Measurements from ENCODE around the gene C10orf120. TPM values are rescaled to one million over a fixed set of nuclear protein-coding genes. Genes with fewer than 3 reads are reported as not detected.

C10orf120 gene
- total RNA-seq, 2 donors from 2014 or later: not detected

- no peaks in the 10 kb centered on the region for H3K9me3 ChIP-seq (ENCODE audit: control insufficient read depth, low read length, poor library complexity, severe bottlenecking)
- H3K27ac Mint-ChIP-seq: no peak overlapping the region
- peaks cover 2% of the 10 kb centered on the region for H3K4me1 Mint-ChIP-seq
- DNase-seq: no peak
- peaks cover 60% of the 10 kb centered on the region for H3K27me3 Mint-ChIP-seq
- no peak for ATAC-seq
- H3K4me3 Mint-ChIP-seq: no peak overlapping the region
- H3K36me3 Mint-ChIP-seq (ENCODE audit: low read depth): peaks cover 5% of the 10 kb centered on the region
Measured at GRCh38 chr10:122689146-122689820, 10.4 kb downstream of the C10orf120 start.

- peaks cover 5% of the 10 kb centered on the region for H3K36me3 Mint-ChIP-seq (ENCODE audit: low read depth)
- peaks cover 2% of the 10 kb centered on the region for H3K4me1 Mint-ChIP-seq
- no peak overlapping the region for H3K27ac Mint-ChIP-seq
- no peak for DNase-seq
- no peak for ATAC-seq
- peaks cover 60% of the 10 kb centered on the region for H3K27me3 Mint-ChIP-seq
- H3K4me3 Mint-ChIP-seq: no peak overlapping the region
- H3K9me3 ChIP-seq (ENCODE audit: control insufficient read depth, low read length, poor library complexity, severe bottlenecking): no peaks in the 10 kb centered on the region
Measured at GRCh38 chr10:122688293-122688989, 11.2 kb downstream of the C10orf120 start.

- ATAC-seq: no peak
Measured at GRCh38 chr10:122682522-122682921, 17.1 kb downstream of the C10orf120 start.

GRCh38 chr10:122678266-122678665 lies 21.4 kb downstream of the C10orf120 start:
- H3K27ac Mint-ChIP-seq: no peak overlapping the region
- no peak overlapping the region for H3K4me3 Mint-ChIP-seq
- peaks cover 3% of the 10 kb centered on the region for H3K36me3 Mint-ChIP-seq (ENCODE audit: low read depth)
- ATAC-seq: no peak
- no peaks in the 10 kb centered on the region for H3K9me3 ChIP-seq (ENCODE audit: control insufficient read depth, low read length, poor library complexity, severe bottlenecking)
- no peak for DNase-seq
- H3K27me3 Mint-ChIP-seq: peaks cover 33% of the 10 kb centered on the region
- no peaks in the 10 kb centered on the region for H3K4me1 Mint-ChIP-seq

More at GRCh38 chr10:122682522-122682921, 17.1 kb downstream of the C10orf120 start:
- H3K9me3 ChIP-seq (ENCODE audit: control insufficient read depth, low read length, poor library complexity, severe bottlenecking): no peaks in the 10 kb centered on the region
- Mint-ChIP-seq H3K36me3 (ENCODE audit: low read depth) (peaks cover 2% of the 10 kb centered on the region), H3K4me3 (no peak overlapping the region), H3K4me1 (no peaks in the 10 kb centered on the region), H3K27ac (no peak overlapping the region), H3K27me3 (peaks cover 32% of the 10 kb centered on the region)
- no peak for DNase-seq

GRCh38 chr10:122675278-122675677 lies 24.4 kb downstream of the C10orf120 start:
- H3K9me3 ChIP-seq (ENCODE audit: control insufficient read depth, low read length, poor library complexity, severe bottlenecking): no peaks in the 10 kb centered on the region
- Mint-ChIP-seq H3K4me1 (peaks cover 2% of the 10 kb centered on the region), H3K27me3 (peaks cover 52% of the 10 kb centered on the region), H3K27ac (no peak overlapping the region), H3K36me3 (ENCODE audit: low read depth) (peaks cover 3% of the 10 kb centered on the region), H3K4me3 (no peak overlapping the region)
- ATAC-seq (no peak), DNase-seq (no peak)

GRCh38 chr10:122674781-122675180 lies 24.9 kb downstream of the C10orf120 start:
- H3K27me3 Mint-ChIP-seq: peaks cover 56% of the 10 kb centered on the region
- H3K36me3 Mint-ChIP-seq (ENCODE audit: low read depth): peaks cover 3% of the 10 kb centered on the region

GRCh38 chr10:122673731-122674130 lies 25.9 kb downstream of the C10orf120 start:
- H3K4me1 Mint-ChIP-seq: peaks cover 2% of the 10 kb centered on the region
- no peak overlapping the region for H3K27ac Mint-ChIP-seq
- peaks cover 3% of the 10 kb centered on the region for H3K36me3 Mint-ChIP-seq (ENCODE audit: low read depth)
- ATAC-seq: no peak
- no peak for DNase-seq
- no peaks in the 10 kb centered on the region for H3K9me3 ChIP-seq (ENCODE audit: control insufficient read depth, low read length, poor library complexity, severe bottlenecking)
- no peak overlapping the region for H3K4me3 Mint-ChIP-seq
- peaks cover 61% of the 10 kb centered on the region for H3K27me3 Mint-ChIP-seq

More at GRCh38 chr10:122674781-122675180, 24.9 kb downstream of the C10orf120 start:
- ATAC-seq (no peak), DNase-seq (no peak)
- peaks cover 2% of the 10 kb centered on the region for H3K4me1 Mint-ChIP-seq
- H3K4me3 Mint-ChIP-seq: no peak overlapping the region
- no peaks in the 10 kb centered on the region for H3K9me3 ChIP-seq (ENCODE audit: control insufficient read depth, low read length, poor library complexity, severe bottlenecking)
- no peak overlapping the region for H3K27ac Mint-ChIP-seq

GRCh38 chr10:122673269-122673668 lies 26.4 kb downstream of the C10orf120 start:
- H3K36me3 Mint-ChIP-seq (ENCODE audit: low read depth): peaks cover 3% of the 10 kb centered on the region
- DNase-seq: no peak
- no peaks in the 10 kb centered on the region for H3K9me3 ChIP-seq (ENCODE audit: control insufficient read depth, low read length, poor library complexity, severe bottlenecking)
- no peak for ATAC-seq
- H3K4me1 Mint-ChIP-seq: peaks cover 2% of the 10 kb centered on the region
- H3K27ac Mint-ChIP-seq: no peak overlapping the region
- peaks cover 66% of the 10 kb centered on the region for H3K27me3 Mint-ChIP-seq
- no peak overlapping the region for H3K4me3 Mint-ChIP-seq

- no peaks in the 10 kb centered on the region for H3K9me3 ChIP-seq (ENCODE audit: control insufficient read depth, low read length, poor library complexity, severe bottlenecking)
- H3K27ac Mint-ChIP-seq: no peak overlapping the region
- ATAC-seq (no peak), DNase-seq (no peak)
- peaks cover 3% of the 10 kb centered on the region for H3K36me3 Mint-ChIP-seq (ENCODE audit: low read depth)
- peaks cover 2% of the 10 kb centered on the region for H3K4me1 Mint-ChIP-seq
- H3K27me3 Mint-ChIP-seq: peaks cover 71% of the 10 kb centered on the region
- H3K4me3 Mint-ChIP-seq: no peak overlapping the region
Measured at GRCh38 chr10:122672655-122673054, 27.0 kb downstream of the C10orf120 start.

GRCh38 chr10:122671355-122671754 lies 28.3 kb downstream of the C10orf120 start:
- no peak for DNase-seq
- Mint-ChIP-seq H3K4me1 (peaks cover 2% of the 10 kb centered on the region), H3K27ac (no peak overlapping the region), H3K4me3 (no peak overlapping the region), H3K27me3 (peaks cover 73% of the 10 kb centered on the region), H3K36me3 (ENCODE audit: low read depth) (no peaks in the 10 kb centered on the region)
- ATAC-seq: no peak
- no peaks in the 10 kb centered on the region for H3K9me3 ChIP-seq (ENCODE audit: control insufficient read depth, low read length, poor library complexity, severe bottlenecking)

GRCh38 chr10:122669842-122670241 lies 29.8 kb downstream of the C10orf120 start:
- peaks cover 76% of the 10 kb centered on the region for H3K27me3 Mint-ChIP-seq
- no peaks in the 10 kb centered on the region for H3K36me3 Mint-ChIP-seq (ENCODE audit: low read depth)
- H3K27ac Mint-ChIP-seq: no peak overlapping the region
- peaks cover 2% of the 10 kb centered on the region for H3K4me1 Mint-ChIP-seq
- no peak overlapping the region for H3K4me3 Mint-ChIP-seq
- ATAC-seq (no peak), DNase-seq (no peak)
- no peaks in the 10 kb centered on the region for H3K9me3 ChIP-seq (ENCODE audit: control insufficient read depth, low read length, poor library complexity, severe bottlenecking)

GRCh38 chr10:122669045-122669444 lies 30.6 kb downstream of the C10orf120 start:
- no peak overlapping the region for H3K27ac Mint-ChIP-seq
- ATAC-seq (no peak), DNase-seq (no peak)
- no peak overlapping the region for H3K4me3 Mint-ChIP-seq
- H3K9me3 ChIP-seq (ENCODE audit: control insufficient read depth, low read length, poor library complexity, severe bottlenecking): no peaks in the 10 kb centered on the region
- H3K27me3 Mint-ChIP-seq: peaks cover 79% of the 10 kb centered on the region
- peaks cover 2% of the 10 kb centered on the region for H3K4me1 Mint-ChIP-seq
- H3K36me3 Mint-ChIP-seq (ENCODE audit: low read depth): no peaks in the 10 kb centered on the region

GRCh38 chr10:122665946-122666345 lies 33.7 kb downstream of the C10orf120 start:
- H3K36me3 Mint-ChIP-seq (ENCODE audit: low read depth): no peaks in the 10 kb centered on the region
- ATAC-seq (no peak), DNase-seq (no peak)

More at GRCh38 chr10:122665946-122666345, 33.7 kb downstream of the C10orf120 start:
- H3K9me3 ChIP-seq (ENCODE audit: control insufficient read depth, low read length, poor library complexity, severe bottlenecking): no peaks in the 10 kb centered on the region
- Mint-ChIP-seq H3K27me3 (peaks cover 80% of the 10 kb centered on the region), H3K4me1 (no peaks in the 10 kb centered on the region), H3K27ac (no peak overlapping the region), H3K4me3 (no peak overlapping the region)
